SK-MEL-5 (cell line): ENCODE data around the gene PPP1R9A. TPM values are rescaled to one million over a fixed set of nuclear protein-coding genes. Genes with fewer than 3 reads are reported as not detected.

Experiments
- DNase-seq: peaks from one replicate; pipeline ENCODE4 v3.0.0-alpha.2; 2016; ENCODE audit warnings: low read depth, low spot score
- in situ Hi-C: cut with HindIII; loops from 2 replicates; pipeline ENCODE4 v1.10.0; 2016; ENCODE audit warnings: low sequenced_read_pairs, high pct_unique_total_duplicates, low pct_unique_long_range_greater_than_20kb
- polyA plus RNA-seq, 2 experiments: library from polyadenylated mRNA; depleted of rRNA; stranded (reverse); fragments of >200 nt; gene quantifications; 2 replicates each; pipeline ENCODE4 v1.2.3, GENCODE V29; 2015
- total RNA-seq: library from RNA; depleted of rRNA; stranded (reverse); fragments of >200 nt; shearing (Covaris generic); gene quantifications from 2 replicates; pipeline ENCODE4 v1.2.3, GENCODE V29; 2014; rRNA removed

PPP1R9A gene
- total RNA-seq: 3.0 and 3.5 TPM in 2 replicates
- polyA plus RNA-seq (2015; cell fraction: cytosol; rRNA removed): 1.8 and 2.1 TPM in 2 replicates
- 4.8 and 5.0 TPM in 2 replicates for polyA plus RNA-seq (2015; cell fraction: nucleus; rRNA removed)

DNA sequence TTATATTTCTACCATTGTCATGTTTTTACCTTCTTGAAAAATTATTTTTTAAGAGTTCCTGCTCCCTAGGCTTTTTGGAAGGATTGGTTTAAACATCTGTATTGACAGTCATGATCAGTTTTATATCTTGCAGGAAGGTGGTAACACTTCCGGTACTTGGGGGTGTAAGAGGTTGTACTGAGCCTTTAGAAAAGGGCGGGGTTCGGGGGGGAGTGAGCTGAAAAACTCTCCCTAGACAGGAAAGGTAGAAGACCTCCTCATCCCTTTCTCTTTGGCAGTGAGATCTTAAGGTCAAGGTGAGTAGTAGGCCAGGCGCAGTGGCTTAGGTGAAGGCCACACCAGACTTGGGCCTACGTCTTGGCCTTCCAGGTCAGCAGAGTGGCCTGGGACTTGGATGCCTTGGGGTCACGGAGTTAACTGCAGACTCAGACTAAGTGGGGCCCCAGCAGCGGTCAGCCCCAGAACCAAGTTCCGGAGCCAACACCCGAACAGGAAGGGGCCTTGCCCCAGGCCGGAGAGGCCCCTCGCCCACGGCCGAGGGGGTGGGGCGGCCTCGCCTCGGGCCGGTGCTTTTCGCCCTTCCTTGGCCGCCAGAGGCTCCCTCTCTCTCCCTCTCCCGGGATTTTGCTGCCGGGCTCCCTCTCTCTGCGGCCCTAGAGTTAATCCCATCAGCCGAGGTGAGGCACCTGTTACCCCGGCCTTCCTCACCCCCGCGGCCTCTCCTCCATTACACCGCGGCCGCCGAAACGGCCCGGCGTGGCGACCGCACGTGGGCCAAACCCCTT is at the start of gene PPP1R9A:
Gene PPP1R9A (plus strand): TSS at position 569 of the 785 bp plus-strand sequence. CDS start 2,520 bp downstream, outside the sequence.
- peak; percentile 42 for DNase-seq
- in situ Hi-C loops: no loop called here

DNA sequence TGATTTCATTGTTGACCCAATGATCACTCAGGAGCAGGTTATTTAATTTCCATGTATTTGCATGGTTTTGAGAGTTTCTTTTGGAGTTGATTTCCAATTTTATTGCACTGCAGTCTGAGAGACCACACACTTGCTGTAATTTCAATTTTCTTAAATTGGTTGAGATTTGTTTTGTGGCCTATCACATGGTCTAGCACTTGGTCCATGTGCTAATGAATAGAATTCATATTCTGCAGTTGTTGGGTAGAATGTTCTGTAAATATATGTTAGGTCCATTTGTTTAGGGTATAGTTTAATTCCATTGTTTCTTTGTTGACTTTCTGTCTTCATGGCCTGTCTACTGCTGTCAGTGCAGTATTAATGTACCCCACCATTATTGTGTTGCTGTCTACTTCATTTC is 36.3 kb upstream of the PPP1R9A start:
- in situ Hi-C loops: no loop called here
- no peak for DNase-seq

DNA sequence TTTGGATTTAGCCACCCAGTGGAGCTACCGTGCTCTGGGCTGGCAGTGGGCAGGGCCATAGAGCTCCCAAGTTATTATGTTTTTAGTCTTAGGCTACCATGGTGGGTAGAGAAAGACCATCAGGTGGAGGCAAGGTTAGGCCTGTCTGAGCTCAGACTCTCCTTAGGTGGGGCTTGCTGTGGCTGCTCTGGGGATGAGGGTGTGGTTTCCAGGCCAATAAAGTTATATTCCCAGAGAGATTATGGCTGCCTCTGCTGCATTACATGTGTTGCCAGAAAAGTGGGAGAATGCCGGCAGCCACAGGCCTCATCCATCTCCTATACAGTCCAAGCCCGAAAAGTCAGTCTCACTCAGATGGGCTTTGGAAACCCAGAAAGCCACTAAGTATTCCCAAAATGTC is 34.2 kb upstream of the PPP1R9A start:
- in situ Hi-C loops: no loop called here
- no peak for DNase-seq

DNA sequence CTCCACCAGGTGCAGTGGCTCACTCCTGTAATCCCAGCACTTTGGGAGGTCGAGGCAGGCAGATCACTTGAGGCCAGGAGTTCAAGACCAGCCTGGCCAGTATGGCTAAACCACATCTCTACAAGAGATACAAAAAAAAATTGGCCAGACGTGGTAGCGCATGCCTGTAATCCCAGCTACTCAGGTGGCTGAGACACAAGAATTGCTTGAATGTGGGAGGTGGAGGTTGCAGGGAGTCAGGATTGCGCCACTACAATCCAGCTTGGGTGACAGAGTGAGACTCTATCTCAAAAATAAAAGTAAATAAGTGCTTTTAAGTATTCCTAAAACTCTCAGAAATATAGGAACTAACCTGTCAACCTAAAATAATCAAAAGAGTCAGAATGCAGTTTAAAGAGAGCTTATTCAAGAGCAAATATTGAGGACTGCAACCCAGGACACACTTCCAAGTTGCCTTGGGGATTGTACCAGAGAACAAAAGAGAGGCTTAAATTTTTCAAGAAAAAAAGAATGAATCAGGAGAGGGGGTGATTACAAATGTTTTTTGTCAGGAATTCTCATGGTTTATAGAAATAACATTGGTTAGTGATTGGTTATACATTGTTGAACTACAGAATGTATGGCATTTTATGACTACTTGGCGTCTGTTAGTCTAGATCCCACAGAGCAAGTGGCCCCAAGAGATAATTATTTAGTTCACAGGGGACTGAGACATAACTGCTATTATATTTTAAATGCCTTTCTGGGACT is 33.2 kb upstream of the PPP1R9A start:
- in situ Hi-C loops: no loop called here
- DNase-seq: no peak

DNA sequence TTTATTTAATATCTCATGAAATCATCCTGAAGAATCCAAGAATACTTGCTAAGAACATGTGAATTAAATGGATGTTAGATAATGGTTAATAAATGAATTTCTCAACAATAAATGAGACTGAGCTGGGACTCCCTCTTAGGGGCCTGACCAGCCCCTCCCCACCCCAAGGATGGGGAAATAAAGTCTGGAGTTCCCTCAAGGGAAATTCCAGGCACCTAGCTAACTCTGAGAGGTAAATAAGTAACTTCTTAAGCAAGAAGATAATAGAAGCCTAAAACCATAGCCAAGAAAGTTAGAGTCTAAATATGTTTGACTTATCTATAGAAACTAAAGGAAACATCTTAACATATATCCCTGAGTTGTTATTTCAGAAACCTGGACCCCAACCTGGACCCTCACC is 32.2 kb upstream of the PPP1R9A start:
- DNase-seq: no peak
- in situ Hi-C loops: no loop called here

DNA sequence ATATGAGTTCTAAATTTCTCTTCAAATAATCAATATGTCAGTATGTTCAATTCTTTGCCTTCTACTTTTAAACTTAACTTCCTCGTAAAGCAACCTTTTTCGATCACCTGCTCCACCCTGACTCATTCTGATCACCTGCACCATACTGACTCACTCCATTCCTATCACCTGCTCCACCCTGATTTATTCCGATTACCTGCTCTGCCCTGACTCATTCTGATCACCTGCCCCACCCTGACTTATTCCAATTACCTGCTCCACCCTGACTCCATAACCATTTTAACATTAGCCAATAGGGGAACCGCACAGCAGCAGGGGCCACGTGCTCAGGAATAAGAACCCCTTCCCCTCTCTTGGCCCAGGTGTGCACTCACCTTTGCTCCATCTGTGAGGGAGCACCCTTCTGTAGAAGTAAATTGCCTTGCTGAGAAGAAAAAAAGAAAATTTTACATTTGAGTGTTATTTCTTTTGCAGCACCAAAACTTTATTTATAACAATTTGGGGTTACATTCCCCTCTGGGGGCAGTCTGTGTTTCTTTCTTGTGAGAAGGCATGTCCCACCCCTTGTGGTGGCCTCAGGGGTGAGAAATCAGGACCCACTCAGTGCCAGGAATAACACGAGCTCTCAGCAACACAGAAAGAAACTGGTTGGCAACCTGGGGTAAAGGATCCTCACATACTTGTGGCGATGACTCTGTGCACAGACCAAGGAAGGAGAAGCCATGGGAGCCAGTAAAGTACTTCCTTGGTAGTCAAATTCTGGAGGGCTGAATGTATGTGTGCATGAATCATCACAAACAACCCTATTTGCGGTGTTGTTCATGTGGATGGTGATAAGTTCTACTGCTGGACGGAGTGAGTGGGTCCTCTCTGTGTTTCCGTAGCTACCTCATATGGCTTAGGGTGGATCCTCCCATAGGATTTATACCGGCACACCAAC is 29.4 kb upstream of the PPP1R9A start:
- in situ Hi-C loops: no loop called here
- no peak for DNase-seq

DNA sequence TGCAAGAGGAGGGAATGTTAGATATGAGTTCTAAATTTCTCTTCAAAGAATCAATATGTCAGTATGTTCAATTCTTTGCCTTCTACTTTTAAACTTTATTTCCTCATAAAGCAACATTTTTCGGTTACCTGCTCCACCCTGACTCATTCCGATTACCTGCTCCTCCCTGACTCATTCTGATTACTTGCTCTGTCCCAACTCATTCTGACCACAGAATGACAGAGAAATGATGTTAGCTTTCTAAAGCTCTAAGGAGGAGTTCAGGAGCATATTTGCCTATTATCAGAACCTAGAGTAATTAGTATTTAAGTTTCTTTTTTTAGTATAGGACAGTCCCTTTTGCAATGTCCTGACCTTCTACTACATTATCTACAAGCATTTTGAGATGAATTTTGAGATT is 24.5 kb upstream of the PPP1R9A start:
- in situ Hi-C loops: no loop called here
- no peak for DNase-seq

DNA sequence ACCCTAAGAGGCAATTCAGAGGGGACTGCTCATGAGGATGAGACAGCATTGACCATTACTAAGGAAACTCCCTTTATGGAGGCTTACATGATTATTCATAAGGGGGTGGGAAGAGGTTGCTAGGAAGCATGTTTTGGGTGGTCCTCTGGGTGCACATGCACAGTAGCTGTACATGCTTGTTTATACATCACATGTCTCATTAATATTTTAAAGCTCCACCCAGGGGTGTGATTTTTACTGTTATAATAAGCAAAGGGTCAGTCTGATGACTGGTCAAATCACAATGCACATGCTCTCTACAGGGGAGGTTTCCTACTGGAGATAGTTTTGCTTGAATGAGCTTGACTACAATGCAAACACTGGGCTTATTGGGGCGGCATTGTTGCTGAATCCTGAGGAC is 23.8 kb upstream of the PPP1R9A start:
- no peak for DNase-seq
- in situ Hi-C loops: no loop called here

DNA sequence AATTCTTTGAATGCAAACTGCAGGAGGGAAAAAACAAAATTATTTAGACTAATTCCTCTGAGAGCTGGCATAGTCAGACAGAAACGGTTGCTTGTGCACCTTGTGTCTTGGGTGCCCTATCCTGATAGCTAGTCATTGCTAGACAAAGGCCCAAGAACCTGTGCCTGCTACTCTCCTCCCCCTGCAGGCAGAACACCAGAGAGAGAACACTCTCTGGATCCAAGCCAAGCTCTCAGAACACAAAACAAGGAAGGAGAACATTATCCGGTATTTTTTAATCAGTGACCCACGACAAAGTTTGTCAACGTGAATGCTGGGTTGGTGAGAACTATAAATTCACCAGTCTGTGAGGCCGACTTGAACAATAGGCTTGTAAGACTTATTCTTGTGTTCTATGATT is 18.8 kb upstream of the PPP1R9A start:
- in situ Hi-C loops: no loop called here
- DNase-seq: peak; percentile 42

DNA sequence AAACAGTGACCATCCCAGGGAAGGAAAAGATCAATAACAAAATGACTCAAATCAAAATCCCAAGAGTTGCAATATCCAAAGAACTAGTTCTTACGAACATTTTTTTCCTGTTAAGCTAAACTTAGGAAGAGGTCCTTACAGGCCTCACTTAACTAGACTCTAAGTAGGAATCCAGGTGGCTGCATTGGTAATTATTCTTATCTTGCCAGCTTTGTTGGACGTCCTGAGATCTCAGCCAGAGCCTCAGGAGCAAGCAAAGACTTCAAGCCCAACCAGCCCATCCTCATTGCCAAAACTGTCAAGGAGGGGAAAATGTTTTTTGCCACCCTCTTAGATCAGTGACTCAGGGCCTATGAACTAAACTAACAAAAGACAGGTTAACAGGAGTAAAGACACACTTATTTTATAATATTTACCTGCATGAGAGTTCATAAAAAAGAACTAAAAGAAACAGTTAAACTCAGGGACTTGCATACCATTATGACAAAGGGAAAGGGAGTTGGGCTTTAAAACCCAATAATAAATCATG is 18.3 kb upstream of the PPP1R9A start:
- no peak for DNase-seq
- in situ Hi-C loops: no loop called here

DNA sequence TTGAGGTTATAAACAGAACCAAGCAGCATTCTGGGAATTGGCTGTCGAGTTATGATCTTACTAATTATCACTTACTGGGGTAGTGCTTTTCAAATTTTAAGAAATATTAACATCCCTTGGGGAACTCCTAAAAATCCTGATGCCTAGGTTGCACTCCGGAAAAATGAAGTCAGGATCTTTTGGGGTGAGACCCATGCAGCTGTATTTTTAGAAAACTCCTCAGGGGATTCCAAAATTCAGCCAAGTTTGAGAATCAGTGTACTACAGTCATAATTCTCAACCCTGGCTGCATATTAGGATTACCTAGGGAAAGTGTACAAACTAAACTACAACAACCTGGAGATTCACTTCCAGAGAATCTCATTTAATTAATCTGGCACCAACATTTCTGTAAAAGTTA is 17.2 kb upstream of the PPP1R9A start:
- DNase-seq: no peak
- in situ Hi-C loops: no loop called here

DNA sequence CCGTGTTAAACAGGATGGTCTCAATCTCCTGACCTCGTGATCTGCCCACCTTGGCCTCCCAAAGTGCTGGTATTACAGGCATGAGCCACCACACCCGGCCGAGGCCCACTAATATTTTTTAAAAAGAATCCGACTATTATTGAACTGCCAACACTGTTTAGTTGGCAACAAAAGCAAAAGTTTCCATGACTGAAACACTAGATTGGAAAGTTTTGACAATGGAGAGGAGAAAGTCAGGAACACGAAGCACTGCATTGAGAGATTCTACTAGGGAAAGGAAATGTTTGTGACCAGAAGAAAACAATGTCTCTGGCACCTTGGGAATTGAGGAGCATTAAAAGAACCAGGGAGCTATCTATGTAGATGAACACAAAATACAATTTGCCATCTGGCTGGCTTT is 13.7 kb upstream of the PPP1R9A start:
- no peak for DNase-seq
- in situ Hi-C loops: no loop called here

DNA sequence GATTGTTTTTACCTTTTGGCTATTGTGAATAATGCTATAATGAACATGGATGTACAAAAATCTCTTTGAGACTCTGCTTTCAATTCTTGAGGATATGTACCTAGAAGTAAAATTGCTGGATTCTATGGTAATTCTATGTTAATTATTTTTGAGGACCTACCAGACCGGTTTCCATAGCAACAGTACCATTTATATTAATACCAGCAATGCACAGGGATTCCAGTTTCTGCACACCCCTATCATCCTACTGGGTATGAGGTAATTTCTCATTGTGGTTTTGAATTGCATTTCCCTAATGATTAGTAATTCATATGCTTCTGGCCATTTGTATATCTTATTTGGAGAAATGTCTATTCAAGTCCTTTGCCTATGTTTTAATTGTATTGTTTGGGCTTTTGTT is 9.9 kb upstream of the PPP1R9A start:
- DNase-seq: no peak
- in situ Hi-C loops: no loop called here

DNA sequence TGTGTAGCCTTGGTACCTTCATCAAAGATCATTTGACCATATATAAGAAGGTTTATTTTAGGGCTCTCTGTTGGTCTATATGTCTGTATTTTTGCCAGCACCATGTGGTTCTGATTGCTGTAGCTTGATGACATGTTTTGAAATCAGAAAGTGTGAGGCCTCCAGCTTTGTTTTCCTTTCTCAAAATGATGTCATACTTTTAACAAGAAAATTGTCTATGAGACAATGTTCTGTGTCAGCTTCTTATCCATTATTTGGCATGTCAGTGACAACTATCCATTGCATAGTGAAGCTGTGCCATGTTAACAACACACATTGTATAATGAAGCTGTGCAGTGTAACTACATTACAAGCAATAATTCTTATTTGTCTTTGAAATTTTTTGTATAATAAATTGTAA is 9.1 kb upstream of the PPP1R9A start:
- no peak for DNase-seq
- in situ Hi-C loops: no loop called here

DNA sequence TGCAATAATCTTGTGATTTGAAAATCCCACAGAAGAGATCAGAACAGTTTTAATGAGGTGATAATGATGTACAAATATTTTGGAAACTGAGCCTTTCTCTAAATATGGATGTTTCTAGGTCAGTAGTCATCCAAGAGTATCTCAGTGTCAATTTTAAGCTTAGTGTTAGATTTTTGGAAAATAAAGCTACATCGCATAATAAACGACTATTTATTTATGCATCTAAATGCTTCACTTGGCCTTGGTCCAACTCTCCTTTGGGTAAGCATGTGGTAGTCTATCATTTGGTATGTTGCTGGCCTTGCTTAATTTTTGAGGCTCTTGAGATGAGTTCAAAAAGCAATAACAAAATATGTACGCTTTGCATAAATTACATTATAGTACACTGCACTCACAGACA is 5.4 kb upstream of the PPP1R9A start:
- in situ Hi-C loops: no loop called here
- DNase-seq: no peak

DNA sequence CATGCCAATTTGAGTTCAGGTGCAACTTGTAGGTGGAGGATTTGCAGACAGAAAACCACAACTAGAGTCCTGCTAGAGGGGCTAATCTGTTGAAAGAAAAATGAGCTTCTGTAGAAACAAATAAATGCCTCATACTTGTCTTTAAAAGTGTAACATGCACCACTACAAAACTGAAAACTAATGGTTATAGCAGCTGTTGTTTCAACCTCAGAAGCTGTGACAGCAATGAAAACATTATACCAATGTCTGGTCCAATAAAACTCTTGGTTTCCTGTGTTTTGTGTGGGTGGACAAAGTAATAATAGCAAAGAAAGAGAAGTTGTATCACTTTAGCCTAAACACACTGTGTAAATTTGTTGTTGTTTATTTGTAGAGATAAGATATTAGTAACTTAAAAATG is 3.4 kb upstream of the PPP1R9A start:
- in situ Hi-C loops: no loop called here
- no peak for DNase-seq

DNA sequence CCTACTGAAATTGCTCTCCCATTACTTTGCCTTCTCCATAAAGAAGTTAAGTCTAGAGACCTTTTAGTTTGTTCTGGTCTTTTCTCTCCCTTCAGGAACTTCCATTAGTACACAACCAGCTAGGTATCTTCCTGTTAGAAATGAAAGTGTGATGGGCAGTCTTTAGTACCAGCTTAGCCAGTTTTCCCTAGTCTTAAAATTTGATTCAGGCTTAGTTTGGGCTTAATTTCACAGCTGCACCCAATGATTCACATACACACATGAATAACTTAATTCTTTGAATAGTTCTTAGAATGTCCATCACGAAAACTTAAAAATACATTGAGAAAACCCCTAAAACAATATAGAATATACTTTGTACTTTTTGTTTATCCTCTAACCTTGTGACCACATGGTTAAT is 2.4 kb upstream of the PPP1R9A start:
- DNase-seq: no peak
- in situ Hi-C loops: no loop called here
